K562 (cell line): ENCODE results near the gene RBPJL. TPM values are rescaled to one million over a fixed set of nuclear protein-coding genes. Genes with fewer than 3 reads are reported as not detected.

Experiments
- CBFA2T2 ChIP-seq: fragments of 450-650 bp; conservative IDR thresholded peaks from 2 replicates; pipeline ENCODE4 v1.6.1; 2017; ENCODE audit warnings: mild to moderate bottlenecking
- ESRRB ChIP-seq: fragments of 250-450 bp; sonication (Bioruptor Pico); IDR thresholded peaks from 2 replicates; pipeline ENCODE4 v1.5.0; 2020; ENCODE audit warnings: mild to moderate bottlenecking, moderate library complexity, borderline replicate concordance
- ETV1 ChIP-seq: fragments of 450-650 bp; conservative IDR thresholded peaks from 2 replicates; pipeline ENCODE4 v1.6.1; 2016; ENCODE audit warnings: missing genetic modification characterization, control low read depth, low read depth, missing compliant biosample characterization
- FOXK2 ChIP-seq, 2 experiments: fragments of 450-650 bp; IDR thresholded peaks in 1 of 2; conservative IDR thresholded peaks in 1 of 2; 2 replicates each; pipeline ENCODE4 v1.6.1; 2016; ENCODE audit warnings: low read depth in 2 of 2, mild to moderate bottlenecking in 1 of 2
- GABPA ChIP-seq: fragments of 200-800 bp; sonication (Bioruptor generic); conservative IDR thresholded peaks from 2 replicates; pipeline ENCODE4 v1.6.1; 2016; ENCODE audit warnings: low read depth, missing genetic modification characterization, missing compliant biosample characterization
- GABPB2 ChIP-seq: fragments of 250-450 bp; sonication (Bioruptor Pico); conservative IDR thresholded peaks from 2 replicates; pipeline ENCODE4 v1.5.1; 2021; ENCODE audit warnings: mild to moderate bottlenecking
- MEF2A ChIP-seq: IDR thresholded peaks from 2 replicates; pipeline ENCODE4 v1.6.1; 2011; ENCODE audit warnings: low read depth, mild to moderate bottlenecking, low read length, moderate library complexity; ENCODE audit not compliant: control insufficient read depth
- MEIS2 ChIP-seq: fragments of 450-650 bp; IDR thresholded peaks from 2 replicates; pipeline ENCODE4 v1.6.1; 2014; ENCODE audit warnings: mild to moderate bottlenecking; ENCODE audit not compliant: partially characterized antibody
- PKNOX1 ChIP-seq: fragments of 450-650 bp; IDR thresholded peaks from 2 replicates; pipeline ENCODE4 v1.6.1; 2016
- PURB ChIP-seq: sonication (generic); formaldehyde crosslinking; IDR thresholded peaks from 2 replicates; pipeline ENCODE4 v1.9.0; 2021; ENCODE audit warnings: low read depth, mild to moderate bottlenecking, missing genetic modification reagents
- SMAD1 ChIP-seq: fragments of 150-350 bp; IDR thresholded peaks from 2 replicates; pipeline ENCODE4 v1.6.1; 2014; ENCODE audit warnings: low read length, low read depth; ENCODE audit not compliant: partially characterized antibody
- SRSF3 ChIP-seq: fragments of 200-400 bp; formaldehyde crosslinking; IDR thresholded peaks from 2 replicates; pipeline ENCODE4 v1.6.1; 2016; ENCODE audit warnings: mild to moderate bottlenecking, low read length, moderate library complexity; ENCODE audit not compliant: insufficient read depth
- ZBTB12 ChIP-seq: fragments of 250-450 bp; sonication (Bioruptor Pico); IDR thresholded peaks from 2 replicates; pipeline ENCODE4 v1.4.0; 2020
- polyA plus RNA-seq, 8 experiments: library from polyadenylated mRNA; depleted of rRNA in 4 of 8; stranded (reverse) in 5 of 8; unstranded in 3 of 8; fragments of >200 nt; fragmentation: Nextera tagmentation in 2 of 8; fragmentation: Illumina TruSeq in 1 of 8; extraction: Ambion mirVana in 2 of 8; extraction: Trizol in 1 of 8; gene quantifications; 2 replicates each; pipeline versions ENCODE4 v1.2.1 to v1.2.3, GENCODE V29; 2011 to 2014; ENCODE audit warnings: inconsistent platforms in 1 of 8, missing spikeins in 1 of 8
- total RNA-seq, 7 experiments: library from RNA; depleted of rRNA in 6 of 7; stranded (reverse); fragments of >200 nt in 6 of 7; fragmentation: Illumina TruSeq in 2 of 7; extraction: Trizol in 2 of 7; gene quantifications; 2 replicates each; pipeline versions ENCODE4 v1.2.1 to v1.2.3, GENCODE V29; 2011 to 2021; ENCODE audit warnings: low replicate concordance in 1 of 7
- TF ChIP-seq, protein P1 (sequence below): fragments of 450-650 bp; IDR thresholded peaks from 2 replicates; pipeline ENCODE4 v1.6.1; 2017; ENCODE audit warnings: antibody characterized with exemption
- TF ChIP-seq, protein P2 (sequence below), 2 experiments: fragments of 450-650 bp in 1 of 2; sonication (generic) in 1 of 2; formaldehyde crosslinking; conservative IDR thresholded peaks; 2 replicates each; pipeline versions ENCODE4 v1.4.0 to v1.8.1; 2020 to 2022; ENCODE audit warnings: mild to moderate bottlenecking in 1 of 2, missing genetic modification reagents in 1 of 2

RBPJL gene
- total and polyA plus RNA-seq, 9 of the 15 experiments (the other 6 are each of a cell fraction or from before 2014, with no cell fraction given) = not detected

- TF ChIP-seq, protein P1, sequence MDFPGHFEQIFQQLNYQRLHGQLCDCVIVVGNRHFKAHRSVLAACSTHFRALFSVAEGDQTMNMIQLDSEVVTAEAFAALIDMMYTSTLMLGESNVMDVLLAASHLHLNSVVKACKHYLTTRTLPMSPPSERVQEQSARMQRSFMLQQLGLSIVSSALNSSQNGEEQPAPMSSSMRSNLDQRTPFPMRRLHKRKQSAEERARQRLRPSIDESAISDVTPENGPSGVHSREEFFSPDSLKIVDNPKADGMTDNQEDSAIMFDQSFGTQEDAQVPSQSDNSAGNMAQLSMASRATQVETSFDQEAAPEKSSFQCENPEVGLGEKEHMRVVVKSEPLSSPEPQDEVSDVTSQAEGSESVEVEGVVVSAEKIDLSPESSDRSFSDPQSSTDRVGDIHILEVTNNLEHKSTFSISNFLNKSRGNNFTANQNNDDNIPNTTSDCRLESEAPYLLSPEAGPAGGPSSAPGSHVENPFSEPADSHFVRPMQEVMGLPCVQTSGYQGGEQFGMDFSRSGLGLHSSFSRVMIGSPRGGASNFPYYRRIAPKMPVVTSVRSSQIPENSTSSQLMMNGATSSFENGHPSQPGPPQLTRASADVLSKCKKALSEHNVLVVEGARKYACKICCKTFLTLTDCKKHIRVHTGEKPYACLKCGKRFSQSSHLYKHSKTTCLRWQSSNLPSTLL = no peak
- TF ChIP-seq MEF2A = no peak
- no peak for TF ChIP-seq ESRRB (CRISPR knock-in tag)
- no peak for TF ChIP-seq SMAD1
- TF ChIP-seq MEIS2 = no peak
- TF ChIP-seq ETV1 (tag) = 0 out of 2 replicates have a peak, but pooled peaks have one; percentile 27
- TF ChIP-seq GABPA (tag) = no peak
- TF ChIP-seq SRSF3 = no peak
- TF ChIP-seq PURB (CRISPR knock-in tag) = no peak
- TF ChIP-seq FOXK2 (conservative IDR thresholded peaks at IDR 0.05 in 1 of 2, IDR thresholded peaks at IDR 0.05 in 1 of 2; ENCODE audit: low read depth in 2 of 2) = no peak
- TF ChIP-seq CBFA2T2 = peak; percentile 48
- TF ChIP-seq ZBTB12 (CRISPR knock-in tag) = no peak
- no peak for TF ChIP-seq GABPB2 (CRISPR knock-in tag)
- TF ChIP-seq PKNOX1 = peak; percentile 19; the same call in 1 of the 2 replicates
- TF ChIP-seq, protein P2, sequence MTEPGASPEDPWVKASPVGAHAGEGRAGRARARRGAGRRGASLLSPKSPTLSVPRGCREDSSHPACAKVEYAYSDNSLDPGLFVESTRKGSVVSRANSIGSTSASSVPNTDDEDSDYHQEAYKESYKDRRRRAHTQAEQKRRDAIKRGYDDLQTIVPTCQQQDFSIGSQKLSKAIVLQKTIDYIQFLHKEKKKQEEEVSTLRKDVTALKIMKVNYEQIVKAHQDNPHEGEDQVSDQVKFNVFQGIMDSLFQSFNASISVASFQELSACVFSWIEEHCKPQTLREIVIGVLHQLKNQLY (CRISPR knock-in tag; conservative IDR thresholded peaks at IDR 0.05) = no peak
Measured at GRCh38 chr20:45346291-45346718, 39.7 kb downstream of the RBPJL start (continued).
